ENCODE data around the gene CFAP157.

CFAP157 gene

GRCh38 chr9:127693143-127693542, 13.6 kb upstream of the CFAP157 start:
- Histone ChIP-seq H3K36me3 (ENCODE audit: control insufficient read depth in 2 of 2, insufficient read depth in 2 of 2, low read length in 2 of 2) (peaks cover 0 to 17% of the 10 kb centered on the region in 2 donors), H3K27me3 (ENCODE audit: control insufficient read depth in 1 of 2, insufficient read depth in 2 of 2, low read length in 2 of 2) (no peaks in the 10 kb centered on the region), H3K9ac (ENCODE audit: low read length in 2 of 2) (no peak overlapping the region)

GRCh38 chr9:127693697-127694096, 13.1 kb upstream of the CFAP157 start:
- H3K9ac ChIP-seq (ENCODE audit: low read length in 2 of 2) = no peak overlapping the region
- peaks cover 0 to 17% of the 10 kb centered on the region in 2 donors for H3K36me3 ChIP-seq (ENCODE audit: control insufficient read depth in 2 of 2, insufficient read depth in 2 of 2, low read length in 2 of 2)
- no peak overlapping the region for H3K27ac ChIP-seq (ENCODE audit: low read length)
- H3K9me3 ChIP-seq (ENCODE audit: control insufficient read depth in 2 of 2, low read length in 2 of 2) = no peaks in the 10 kb centered on the region
- no peaks in the 10 kb centered on the region for H3K27me3 ChIP-seq (ENCODE audit: control insufficient read depth in 1 of 2, insufficient read depth in 2 of 2, low read length in 2 of 2)
- H3K4me1 ChIP-seq (ENCODE audit: control insufficient read depth, insufficient read depth, low read length) = no peaks in the 10 kb centered on the region
- H3K4me3 ChIP-seq (ENCODE audit: low read length in 2 of 2) = no peak overlapping the region

More at GRCh38 chr9:127693143-127693542, 13.6 kb upstream of the CFAP157 start:
- no peak overlapping the region for H3K27ac ChIP-seq (ENCODE audit: low read length)
- H3K4me1 ChIP-seq (ENCODE audit: control insufficient read depth, insufficient read depth, low read length) = no peaks in the 10 kb centered on the region
- H3K4me3 ChIP-seq (ENCODE audit: low read length in 2 of 2) = no peak overlapping the region
- no peaks in the 10 kb centered on the region for H3K9me3 ChIP-seq (ENCODE audit: control insufficient read depth in 2 of 2, low read length in 2 of 2)

- no peak overlapping the region for H3K27ac ChIP-seq (ENCODE audit: low read length)
- H3K36me3 ChIP-seq (ENCODE audit: control insufficient read depth in 2 of 2, insufficient read depth in 2 of 2, low read length in 2 of 2) = peaks cover 0 to 12% of the 10 kb centered on the region in 2 donors
- H3K4me3 ChIP-seq (ENCODE audit: low read length in 2 of 2) = no peak overlapping the region
- H3K9ac ChIP-seq (ENCODE audit: low read length in 2 of 2) = no peak overlapping the region
- H3K4me1 ChIP-seq (ENCODE audit: control insufficient read depth, insufficient read depth, low read length) = peaks cover 11% of the 10 kb centered on the region
- H3K27me3 ChIP-seq (ENCODE audit: control insufficient read depth in 1 of 2, insufficient read depth in 2 of 2, low read length in 2 of 2) = no peaks in the 10 kb centered on the region
- no peaks in the 10 kb centered on the region for H3K9me3 ChIP-seq (ENCODE audit: control insufficient read depth in 2 of 2, low read length in 2 of 2)
Observed at GRCh38 chr9:127694890-127695720, 11.7 kb upstream of the CFAP157 start.

GRCh38 chr9:127697575-127697974, 9.2 kb upstream of the CFAP157 start:
- H3K27ac ChIP-seq (ENCODE audit: low read length) = no peak overlapping the region

DNA sequence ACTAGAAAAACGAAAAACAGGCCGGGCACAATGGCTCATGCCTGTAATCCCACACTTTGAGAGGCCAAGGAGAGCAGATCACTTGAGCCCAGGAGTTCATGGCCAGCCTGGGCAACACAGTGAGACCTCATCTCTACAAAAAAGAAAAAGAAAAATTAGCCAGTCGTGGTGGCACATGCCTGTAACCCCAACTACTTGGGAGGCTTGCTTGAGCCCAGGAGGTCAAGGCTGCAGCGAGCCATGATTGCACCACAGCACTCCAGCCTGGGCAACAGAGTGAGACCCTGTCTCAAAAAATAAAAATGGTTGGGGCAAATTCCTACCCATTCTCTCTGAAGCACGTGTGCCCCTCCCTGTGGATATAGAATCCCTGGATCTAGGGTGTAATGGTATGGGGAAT, 8.4 kb upstream of the CFAP157 start:
- Histone ChIP-seq H3K4me1 (ENCODE audit: control insufficient read depth, insufficient read depth, low read length) (peaks cover 12% of the 10 kb centered on the region), H3K27ac (ENCODE audit: low read length) (peak overlapping the region; percentile 66), H3K27me3 (ENCODE audit: control insufficient read depth in 1 of 2, insufficient read depth in 2 of 2, low read length in 2 of 2) (no peaks in the 10 kb centered on the region), H3K4me3 (ENCODE audit: low read length in 2 of 2) (no peak overlapping the region), H3K36me3 (ENCODE audit: control insufficient read depth in 2 of 2, insufficient read depth in 2 of 2, low read length in 2 of 2) (peaks cover 0 to 2% of the 10 kb centered on the region in 2 donors), H3K9ac (ENCODE audit: low read length in 2 of 2) (no peak overlapping the region), H3K9me3 (ENCODE audit: control insufficient read depth in 2 of 2, low read length in 2 of 2) (no peaks in the 10 kb centered on the region)

More at GRCh38 chr9:127697575-127697974, 9.2 kb upstream of the CFAP157 start:
- Histone ChIP-seq H3K4me1 (ENCODE audit: control insufficient read depth, insufficient read depth, low read length) (peaks cover 12% of the 10 kb centered on the region), H3K9me3 (ENCODE audit: control insufficient read depth in 2 of 2, low read length in 2 of 2) (no peaks in the 10 kb centered on the region), H3K27me3 (ENCODE audit: control insufficient read depth in 1 of 2, insufficient read depth in 2 of 2, low read length in 2 of 2) (no peaks in the 10 kb centered on the region), H3K9ac (ENCODE audit: low read length in 2 of 2) (peak overlapping the region in 1 of 2 donors; percentile 9), H3K36me3 (ENCODE audit: control insufficient read depth in 2 of 2, insufficient read depth in 2 of 2, low read length in 2 of 2) (peaks cover 0 to 4% of the 10 kb centered on the region in 2 donors), H3K4me3 (ENCODE audit: low read length in 2 of 2) (no peak overlapping the region)

DNA sequence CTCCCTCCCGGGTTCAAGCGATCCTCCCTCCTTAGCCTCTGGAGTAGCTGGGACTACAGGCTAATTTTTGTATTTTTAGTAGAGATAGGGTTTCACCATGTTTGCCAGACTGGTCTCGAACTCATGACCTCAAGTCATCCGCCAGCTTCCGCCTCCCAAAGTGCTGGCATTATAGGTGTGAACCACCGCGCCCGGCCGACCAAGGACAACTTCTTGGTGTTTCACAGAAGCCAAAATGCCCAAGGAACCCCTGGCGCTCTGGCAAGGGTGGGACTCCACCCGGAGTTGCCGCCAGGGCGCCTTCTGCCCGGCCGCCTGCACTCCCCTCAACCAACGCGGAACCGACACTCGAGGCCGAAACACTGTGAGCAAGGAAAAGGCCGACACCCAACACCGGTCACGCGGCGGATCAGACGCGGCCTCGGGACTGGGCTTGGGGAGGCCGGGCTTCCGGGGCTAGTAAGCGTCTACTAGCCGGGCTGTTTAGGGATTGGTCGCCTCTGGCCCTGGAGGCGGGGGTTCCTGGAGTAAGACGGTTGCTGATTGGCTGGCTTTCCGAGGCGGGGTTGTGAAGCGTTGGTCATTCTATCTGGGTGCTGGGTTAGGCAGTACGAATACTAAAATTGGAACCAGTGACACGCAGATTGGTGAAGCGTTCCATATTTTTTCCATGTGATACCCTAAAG, 7.7 kb upstream of the CFAP157 start:
- peak overlapping the region; percentile 66 for H3K27ac ChIP-seq (ENCODE audit: low read length)
- H3K4me3 ChIP-seq (ENCODE audit: low read length in 2 of 2) = peak overlapping the region; percentile 51 to 72
- H3K9me3 ChIP-seq (ENCODE audit: control insufficient read depth in 2 of 2, low read length in 2 of 2) = no peaks in the 10 kb centered on the region
- no peaks in the 10 kb centered on the region for H3K36me3 ChIP-seq (ENCODE audit: control insufficient read depth in 2 of 2, insufficient read depth in 2 of 2, low read length in 2 of 2)
- peaks cover 12% of the 10 kb centered on the region for H3K4me1 ChIP-seq (ENCODE audit: control insufficient read depth, insufficient read depth, low read length)
- H3K27me3 ChIP-seq (ENCODE audit: control insufficient read depth in 1 of 2, insufficient read depth in 2 of 2, low read length in 2 of 2) = no peaks in the 10 kb centered on the region
- peak overlapping the region in 1 of 2 donors; percentile 58 for H3K9ac ChIP-seq (ENCODE audit: low read length in 2 of 2)

DNA sequence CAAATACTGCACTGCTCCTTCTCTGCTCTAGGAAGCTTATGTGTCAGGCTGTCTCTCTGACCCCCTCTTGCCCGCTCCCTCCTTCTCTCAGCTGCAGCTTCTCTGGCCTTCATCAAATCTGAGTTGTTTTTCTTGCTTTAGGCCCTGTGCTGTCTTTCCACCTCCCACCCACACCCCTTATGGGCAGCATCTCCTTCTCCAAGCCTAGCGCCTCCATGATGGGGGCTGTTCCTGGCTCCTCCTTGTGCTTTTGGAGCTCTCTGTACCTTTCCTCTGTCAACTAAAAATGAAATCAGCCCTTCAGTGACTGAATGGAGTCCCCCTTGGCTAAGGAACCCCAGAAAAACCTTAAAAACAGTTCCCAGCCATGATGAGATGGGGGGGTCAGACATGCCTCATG, 6.6 kb upstream of the CFAP157 start:
- H3K27me3 ChIP-seq (ENCODE audit: control insufficient read depth in 1 of 2, insufficient read depth in 2 of 2, low read length in 2 of 2) = no peaks in the 10 kb centered on the region
- H3K27ac ChIP-seq (ENCODE audit: low read length) = peak overlapping the region; percentile 66
- no peak overlapping the region for H3K4me3 ChIP-seq (ENCODE audit: low read length in 2 of 2)
- peaks cover 12% of the 10 kb centered on the region for H3K4me1 ChIP-seq (ENCODE audit: control insufficient read depth, insufficient read depth, low read length)
- no peaks in the 10 kb centered on the region for H3K9me3 ChIP-seq (ENCODE audit: control insufficient read depth in 2 of 2, low read length in 2 of 2)
- H3K36me3 ChIP-seq (ENCODE audit: control insufficient read depth in 2 of 2, insufficient read depth in 2 of 2, low read length in 2 of 2) = no peaks in the 10 kb centered on the region
- no peak overlapping the region for H3K9ac ChIP-seq (ENCODE audit: low read length in 2 of 2)

DNA sequence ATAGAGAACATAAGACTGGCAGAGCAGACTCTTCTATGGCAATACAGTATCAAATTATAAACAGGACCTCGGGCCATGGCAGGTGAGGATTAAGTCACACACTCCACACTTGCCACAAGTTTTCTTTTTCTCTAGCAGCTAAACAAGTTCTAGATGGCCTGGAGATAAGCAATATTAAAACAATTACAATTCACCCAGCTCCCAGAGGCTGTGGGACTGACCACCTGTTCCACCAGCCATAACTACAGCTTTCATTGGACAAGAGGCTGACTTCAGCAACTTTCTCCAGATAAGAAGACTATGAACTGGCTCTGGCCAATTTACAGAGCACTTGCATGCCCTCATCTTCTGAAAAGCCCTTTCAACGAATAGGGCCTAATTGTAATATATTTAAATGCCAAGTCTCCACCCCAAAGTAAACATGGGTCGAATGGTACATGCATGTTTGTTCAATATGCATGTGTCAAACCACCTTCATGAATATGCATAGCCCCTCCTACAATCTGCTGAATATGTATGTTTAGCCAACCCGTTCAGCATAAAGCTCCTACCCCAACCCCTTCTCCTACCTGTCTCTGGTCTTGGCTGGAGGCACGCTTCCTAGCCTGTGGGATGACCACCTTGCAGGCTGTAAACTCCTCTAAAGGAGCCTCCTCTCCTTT, 6.1 kb upstream of the CFAP157 start:
- H3K27me3 ChIP-seq (ENCODE audit: control insufficient read depth in 1 of 2, insufficient read depth in 2 of 2, low read length in 2 of 2) = peaks cover 0 to 2% of the 10 kb centered on the region in 2 donors
- no peak overlapping the region for H3K9ac ChIP-seq (ENCODE audit: low read length in 2 of 2)
- no peak overlapping the region for H3K4me3 ChIP-seq (ENCODE audit: low read length in 2 of 2)
- no peaks in the 10 kb centered on the region for H3K36me3 ChIP-seq (ENCODE audit: control insufficient read depth in 2 of 2, insufficient read depth in 2 of 2, low read length in 2 of 2)
- H3K4me1 ChIP-seq (ENCODE audit: control insufficient read depth, insufficient read depth, low read length) = peaks cover 12% of the 10 kb centered on the region
- peak overlapping the region; percentile 66 for H3K27ac ChIP-seq (ENCODE audit: low read length)
- no peaks in the 10 kb centered on the region for H3K9me3 ChIP-seq (ENCODE audit: control insufficient read depth in 2 of 2, low read length in 2 of 2)

DNA sequence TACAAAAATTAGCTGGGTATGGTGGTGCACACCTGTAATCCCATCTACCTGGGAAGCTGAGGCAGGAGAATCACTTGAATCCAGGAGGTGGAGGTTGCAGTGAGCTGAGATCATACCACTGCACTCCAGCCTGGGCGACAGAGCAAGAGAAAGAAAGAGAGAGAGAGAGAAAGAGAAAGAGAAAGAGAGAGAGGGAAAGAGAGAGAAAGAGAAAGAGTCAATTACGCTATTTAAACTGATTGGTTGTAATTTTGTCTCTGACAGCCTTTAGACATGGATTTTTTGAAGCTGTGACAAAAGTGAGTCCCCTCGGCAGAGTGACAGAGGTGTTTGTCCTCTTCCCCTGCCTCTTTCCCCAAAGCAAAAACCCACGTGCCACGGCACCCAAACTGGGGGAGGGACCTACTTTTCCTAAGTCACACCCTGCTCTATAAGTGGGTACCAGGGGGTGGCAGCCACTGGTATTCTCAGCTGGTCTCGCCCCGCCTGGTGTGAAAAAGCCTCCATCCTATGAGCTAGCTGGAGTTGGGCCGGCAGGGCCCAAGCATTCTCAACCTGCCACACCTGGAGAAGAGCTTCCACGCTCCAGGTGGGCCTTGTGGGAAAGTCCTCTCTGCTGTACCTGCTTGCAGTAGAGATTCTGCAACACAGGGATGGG, 3.4 kb upstream of the CFAP157 start:
- Histone ChIP-seq H3K27ac (ENCODE audit: low read length) (no peak overlapping the region), H3K27me3 (ENCODE audit: control insufficient read depth in 1 of 2, insufficient read depth in 2 of 2, low read length in 2 of 2) (peaks cover 0 to 2% of the 10 kb centered on the region in 2 donors), H3K9me3 (ENCODE audit: control insufficient read depth in 2 of 2, low read length in 2 of 2) (no peaks in the 10 kb centered on the region), H3K9ac (ENCODE audit: low read length in 2 of 2) (no peak overlapping the region), H3K4me1 (ENCODE audit: control insufficient read depth, insufficient read depth, low read length) (peaks cover 12% of the 10 kb centered on the region), H3K4me3 (ENCODE audit: low read length in 2 of 2) (no peak overlapping the region), H3K36me3 (ENCODE audit: control insufficient read depth in 2 of 2, insufficient read depth in 2 of 2, low read length in 2 of 2) (no peaks in the 10 kb centered on the region)

DNA sequence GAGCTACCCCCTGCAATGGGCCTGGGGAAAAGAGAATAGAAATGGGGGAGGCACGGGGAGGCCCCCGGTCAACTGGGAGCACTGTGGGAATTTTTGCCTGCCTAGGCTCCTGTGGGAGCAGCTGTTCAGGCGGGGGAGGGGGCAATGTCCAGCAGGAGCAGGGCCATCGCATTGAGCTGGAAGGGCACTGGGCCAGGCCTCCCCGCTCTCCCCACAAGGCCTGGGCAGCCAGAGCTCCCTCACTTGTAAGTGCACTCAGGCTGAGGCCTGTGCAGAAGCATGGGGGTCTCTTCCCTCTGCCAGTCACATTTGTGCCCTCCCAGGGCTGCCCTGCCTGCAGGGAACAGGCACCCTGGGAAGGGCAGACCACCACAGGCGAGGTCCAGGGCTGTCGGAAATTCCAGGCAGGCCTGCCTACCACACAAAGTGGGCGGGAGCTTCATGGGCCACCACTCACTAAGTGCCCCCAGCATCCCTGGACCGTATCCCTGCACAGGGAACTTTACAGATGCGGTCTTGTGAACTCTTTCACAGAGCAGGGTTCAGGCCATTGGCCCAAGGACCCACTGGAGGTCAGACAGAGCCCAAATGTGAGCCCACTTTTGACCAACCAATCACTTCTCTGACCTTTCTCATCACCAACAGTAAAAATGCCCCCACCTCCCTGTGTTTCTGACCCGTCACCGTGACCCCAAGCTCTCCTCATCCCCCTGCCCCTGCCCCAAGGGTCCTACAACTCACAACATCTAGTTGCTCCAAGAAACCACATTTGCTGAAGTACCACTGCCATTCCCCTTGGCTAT, 1.0 kb upstream of the CFAP157 start:
- Histone ChIP-seq H3K27me3 (ENCODE audit: control insufficient read depth in 1 of 2, insufficient read depth in 2 of 2, low read length in 2 of 2) (peaks cover 0 to 2% of the 10 kb centered on the region in 2 donors), H3K9me3 (ENCODE audit: control insufficient read depth in 2 of 2, low read length in 2 of 2) (no peaks in the 10 kb centered on the region), H3K4me1 (ENCODE audit: control insufficient read depth, insufficient read depth, low read length) (no peaks in the 10 kb centered on the region), H3K4me3 (ENCODE audit: low read length in 2 of 2) (no peak overlapping the region), H3K36me3 (ENCODE audit: control insufficient read depth in 2 of 2, insufficient read depth in 2 of 2, low read length in 2 of 2) (no peaks in the 10 kb centered on the region), H3K27ac (ENCODE audit: low read length) (no peak overlapping the region), H3K9ac (ENCODE audit: low read length in 2 of 2) (no peak overlapping the region)

Measured in stomach smooth muscle (tissue), 2 donors.